ENCODE data around the gene GALE.

Gene GALE

DNA sequence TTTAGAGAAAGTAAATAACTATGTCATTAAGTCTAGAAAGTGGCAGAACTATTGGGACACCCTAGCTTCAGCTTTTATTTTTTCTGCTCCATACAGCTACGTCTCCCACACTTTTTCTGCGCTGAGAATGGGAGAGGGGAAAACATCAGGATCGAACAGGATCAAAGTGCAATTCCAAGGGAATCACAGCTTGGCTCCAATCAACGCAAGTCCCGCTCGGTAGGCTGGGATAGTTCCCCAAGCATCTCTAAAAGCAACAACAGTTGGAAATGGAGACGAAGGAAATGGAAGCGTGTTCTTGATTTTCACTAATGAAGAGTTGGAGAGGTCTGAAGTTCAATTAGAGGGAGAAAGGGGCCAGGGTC is 24.1 kb upstream of the GALE start:
- TF ChIP-seq CTCF (IDR thresholded peaks at IDR 0.05; ENCODE audit: insufficient read depth, low read depth, low read length, missing control alignments): no peak
- peak overlapping the region; percentile 97 for H3K4me3 ChIP-seq (ENCODE audit: low read length)
- DNase-seq (ENCODE audit: low read depth): no peak

DNA sequence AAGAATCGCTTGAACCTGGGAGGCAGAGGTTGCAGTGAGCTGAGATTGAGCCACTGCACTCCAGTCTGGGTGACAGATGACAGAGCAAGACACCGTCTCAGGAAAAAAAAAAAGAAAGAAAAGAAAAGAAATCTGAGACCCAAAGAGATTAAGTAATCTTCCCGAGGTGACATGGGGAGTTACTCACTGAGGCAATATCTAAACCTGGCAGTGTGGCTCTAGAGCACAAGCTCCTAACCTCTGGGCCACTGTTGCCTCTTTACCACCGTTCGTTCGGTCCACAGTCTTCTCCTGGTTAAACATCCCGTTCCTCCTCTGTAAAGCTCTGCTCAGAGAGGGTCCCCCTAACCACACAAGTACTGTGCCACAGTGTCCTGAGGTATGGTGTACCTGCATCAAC is 23.2 kb upstream of the GALE start:
- no peak overlapping the region for H3K4me3 ChIP-seq (ENCODE audit: low read length)
- no peak for DNase-seq (ENCODE audit: low read depth)
- no peak for TF ChIP-seq CTCF (IDR thresholded peaks at IDR 0.05; ENCODE audit: insufficient read depth, low read depth, low read length, missing control alignments)

GRCh38 chr1:23817633-23818032 is 17.1 kb upstream of the GALE start:
- no peak for DNase-seq (ENCODE audit: low read depth)
- TF ChIP-seq CTCF (IDR thresholded peaks at IDR 0.05; ENCODE audit: insufficient read depth, low read depth, low read length, missing control alignments): no peak

DNA sequence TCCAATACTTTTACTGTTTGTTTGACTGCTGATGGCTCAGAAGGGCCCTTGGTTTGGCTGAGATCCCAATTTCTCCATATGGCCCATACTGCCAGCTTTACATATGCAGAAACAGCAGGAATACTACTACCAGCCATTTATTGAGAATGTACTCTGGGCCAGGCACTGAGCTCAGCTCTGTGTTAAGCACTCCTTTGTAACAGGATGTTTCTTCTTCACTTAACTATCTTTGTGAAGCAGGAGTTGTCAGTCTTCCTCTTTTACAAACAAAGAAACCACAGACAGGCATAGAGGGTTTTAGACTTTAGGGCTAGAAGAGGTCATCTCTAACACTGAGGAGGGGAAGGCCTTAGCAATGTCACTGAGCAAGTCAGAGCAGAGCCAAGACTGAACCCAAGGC is 16.4 kb upstream of the GALE start:
- DNase-seq (ENCODE audit: low read depth): no peak
- no peak for TF ChIP-seq CTCF (IDR thresholded peaks at IDR 0.05; ENCODE audit: insufficient read depth, low read depth, low read length, missing control alignments)
- H3K4me3 ChIP-seq (ENCODE audit: low read length): no peak overlapping the region

More at GRCh38 chr1:23817633-23818032, 17.1 kb upstream of the GALE start:
- no peak overlapping the region for H3K4me3 ChIP-seq (ENCODE audit: low read length)

GRCh38 chr1:23816361-23816760 is 15.8 kb upstream of the GALE start:
- TF ChIP-seq CTCF (IDR thresholded peaks at IDR 0.05; ENCODE audit: insufficient read depth, low read depth, low read length, missing control alignments): no peak
- no peak overlapping the region for H3K4me3 ChIP-seq (ENCODE audit: low read length)
- no peak for DNase-seq (ENCODE audit: low read depth)

GRCh38 chr1:23814016-23814415 is 13.5 kb upstream of the GALE start:
- TF ChIP-seq CTCF (IDR thresholded peaks at IDR 0.05; ENCODE audit: insufficient read depth, low read depth, low read length, missing control alignments): no peak
- H3K4me3 ChIP-seq (ENCODE audit: low read length): no peak overlapping the region
- no peak for DNase-seq (ENCODE audit: low read depth)

- peak; percentile 77 for TF ChIP-seq CTCF (IDR thresholded peaks at IDR 0.05; ENCODE audit: insufficient read depth, low read depth, low read length, missing control alignments)
- no peak overlapping the region for H3K4me3 ChIP-seq (ENCODE audit: low read length)
- DNase-seq (ENCODE audit: low read depth): peak; percentile 61
These were observed 10.4 kb upstream of the GALE start for GRCh38 chr1:23810818-23811540.

Measured in epithelial cell of esophagus (primary cell).